ENCODE measurements around the gene RAET1E. TPM values are rescaled to one million over a fixed set of nuclear protein-coding genes. Genes with fewer than 3 reads are reported as not detected.

The RAET1E gene
- total and polyA plus RNA-seq, 12 donors, result 0.15 to 1.4 (median 0.41) TPM; not detected in 3

DNA sequence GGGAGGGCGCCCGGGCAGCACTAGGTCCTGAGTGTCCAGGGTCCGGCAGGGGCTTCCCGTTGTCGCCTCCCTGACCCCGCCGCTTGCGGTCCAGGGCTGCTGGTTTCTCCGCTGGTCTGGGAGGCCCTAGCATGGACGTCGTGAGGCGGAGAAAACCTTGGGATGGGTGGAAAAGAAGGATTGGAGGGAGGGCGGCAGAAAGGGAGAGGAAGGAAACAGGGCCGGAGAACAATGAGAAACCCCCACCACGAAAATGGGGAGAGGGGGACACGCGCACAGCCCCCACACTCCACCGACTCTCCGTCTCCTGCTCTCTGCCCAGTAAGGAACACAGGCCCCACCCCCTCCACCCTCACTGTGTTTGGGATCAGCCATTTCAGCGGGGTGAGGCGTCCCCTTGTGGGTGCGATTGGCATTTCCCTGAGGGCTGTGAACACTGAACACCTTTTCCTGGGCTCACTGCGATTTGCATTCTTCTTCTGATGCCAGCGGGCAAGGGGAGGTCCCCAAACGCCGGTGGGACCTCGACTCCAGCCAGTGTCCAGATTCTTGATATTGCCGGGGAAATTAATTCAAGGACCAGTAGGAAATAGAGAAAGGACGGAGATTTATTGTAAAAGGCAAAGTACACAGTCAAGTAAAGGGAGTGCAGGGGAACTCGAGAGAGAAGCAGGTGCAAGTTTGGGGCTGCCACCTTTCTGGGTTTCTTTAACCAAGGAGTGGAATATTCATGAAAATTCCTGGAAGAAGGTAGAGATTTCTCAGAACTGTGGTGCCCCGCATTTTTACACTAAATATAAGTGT lies 28.3 kb upstream of the RAET1E start:
- H3K27me3 ChIP-seq, result peaks cover 0 to 92% (median 28%) of the 10 kb centered on the region in 7 donors
- intact Hi-C loops (cut with DNase I), result loop anchor here in 9 of 10 donors (1.0 to 10.0 kb wide), 11 partner anchors 29 to 381 kb away; partner anchors contain the start of genes GINM1 (in 1 of the 9), LATS1 (in 1 of the 9) and PPIL4 (in 1 of the 9)
- H3K4me3 ChIP-seq, result peak overlapping the region; percentile 38 to 62 (median 60)
- ATAC-seq (peak; percentile 89 to 94 (median 92)), DNase-seq (peak; percentile 87 to 91)
- peak overlapping the region in 9 of 10 donors; percentile 27 to 67 (median 57) for H3K27ac ChIP-seq
- 3% methylated on average over 31 of the region's 31 CpGs for WGBS, 2 donors
- peaks cover 3 to 33% (median 23%) of the 10 kb centered on the region in 9 donors for H3K4me1 ChIP-seq
- H3K9me3 ChIP-seq, result no peaks in the 10 kb centered on the region
- H3K36me3 ChIP-seq, result no peaks in the 10 kb centered on the region
- TF ChIP-seq, protein P1, sequence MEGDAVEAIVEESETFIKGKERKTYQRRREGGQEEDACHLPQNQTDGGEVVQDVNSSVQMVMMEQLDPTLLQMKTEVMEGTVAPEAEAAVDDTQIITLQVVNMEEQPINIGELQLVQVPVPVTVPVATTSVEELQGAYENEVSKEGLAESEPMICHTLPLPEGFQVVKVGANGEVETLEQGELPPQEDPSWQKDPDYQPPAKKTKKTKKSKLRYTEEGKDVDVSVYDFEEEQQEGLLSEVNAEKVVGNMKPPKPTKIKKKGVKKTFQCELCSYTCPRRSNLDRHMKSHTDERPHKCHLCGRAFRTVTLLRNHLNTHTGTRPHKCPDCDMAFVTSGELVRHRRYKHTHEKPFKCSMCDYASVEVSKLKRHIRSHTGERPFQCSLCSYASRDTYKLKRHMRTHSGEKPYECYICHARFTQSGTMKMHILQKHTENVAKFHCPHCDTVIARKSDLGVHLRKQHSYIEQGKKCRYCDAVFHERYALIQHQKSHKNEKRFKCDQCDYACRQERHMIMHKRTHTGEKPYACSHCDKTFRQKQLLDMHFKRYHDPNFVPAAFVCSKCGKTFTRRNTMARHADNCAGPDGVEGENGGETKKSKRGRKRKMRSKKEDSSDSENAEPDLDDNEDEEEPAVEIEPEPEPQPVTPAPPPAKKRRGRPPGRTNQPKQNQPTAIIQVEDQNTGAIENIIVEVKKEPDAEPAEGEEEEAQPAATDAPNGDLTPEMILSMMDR (IDR thresholded peaks at IDR 0.05), result peak; percentile 81 to 93 (median 88)

DNA sequence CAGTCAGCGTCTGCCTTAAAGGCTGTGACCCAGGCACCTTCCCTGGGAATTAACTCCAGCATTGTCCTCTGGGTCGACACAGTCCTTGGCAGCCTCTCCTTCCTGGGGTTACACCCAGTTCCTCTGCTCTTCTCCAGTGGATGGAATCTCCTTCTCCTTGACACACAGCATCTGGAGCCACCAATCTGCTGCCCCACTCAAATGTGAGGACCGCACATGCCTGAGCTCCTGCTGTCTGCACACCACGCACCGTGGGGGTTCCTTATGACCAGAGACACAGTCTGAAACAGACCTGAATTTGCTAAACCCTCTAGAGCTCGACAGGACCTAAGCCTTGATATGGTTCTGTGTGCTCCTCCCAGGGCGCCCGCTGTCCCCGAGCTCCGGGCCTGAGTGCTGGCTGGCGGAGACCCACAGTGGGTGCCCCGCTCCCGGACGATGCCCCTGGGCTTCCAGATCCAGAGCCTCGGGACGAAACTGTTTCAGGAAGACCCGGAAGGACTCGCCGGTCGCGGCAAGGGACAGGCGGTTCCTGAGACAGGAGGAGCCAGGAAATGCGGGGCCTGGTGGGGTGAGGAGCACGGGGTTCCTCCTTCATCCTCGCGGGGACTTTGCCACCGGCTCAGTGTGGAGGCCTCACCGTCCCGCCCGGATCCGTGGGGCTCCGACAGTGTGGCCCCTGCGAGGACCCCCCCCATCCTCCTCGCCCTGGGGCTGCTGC lies 27.5 kb upstream of the RAET1E start:
- Histone ChIP-seq H3K4me1 (peaks cover 3 to 33% (median 23%) of the 10 kb centered on the region in 9 donors), H3K36me3 (no peaks in the 10 kb centered on the region), H3K9me3 (no peaks in the 10 kb centered on the region), H3K27ac (peak overlapping the region in 9 of 10 donors; percentile 27 to 67 (median 57)), H3K27me3 (peaks cover 0 to 85% (median 20%) of the 10 kb centered on the region in 7 donors), H3K4me3 (peak overlapping the region; percentile 38 to 62 (median 60))
- 9 to 11% methylated on average over 34 of the region's 34 CpGs for WGBS, 2 donors
- peak in 1 of 2 donors; percentile 49 for DNase-seq
- ATAC-seq, result peak; percentile 20 to 61 (median 40)
- TF ChIP-seq, protein P1 (IDR thresholded peaks at IDR 0.05), result no peak
- intact Hi-C loops (cut with DNase I), result loop anchor here in 8 of 10 donors (2.0 to 10.0 kb wide), 7 partner anchors 29 to 381 kb away; partner anchors contain the start of genes GINM1 (in 1 of the 8), LATS1 (in 1 of the 8) and PPIL4 (in 1 of the 8)

DNA sequence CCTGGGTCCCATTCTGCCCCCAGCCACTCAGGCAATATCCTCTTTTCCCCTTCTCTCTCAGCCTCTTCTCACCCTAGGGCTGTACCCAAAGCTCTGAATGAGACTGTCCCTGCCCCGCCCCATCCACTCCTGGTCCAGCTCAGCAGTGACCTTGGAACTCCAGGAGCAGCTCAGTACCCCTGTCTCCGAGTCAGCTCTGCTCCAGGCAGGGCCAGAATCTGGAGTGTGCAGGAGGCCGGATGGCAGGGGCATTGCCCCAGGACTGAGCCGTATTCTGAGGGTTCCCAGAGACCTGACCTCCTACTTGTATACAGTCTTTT lies 27.0 kb upstream of the RAET1E start:
- Histone ChIP-seq H3K4me1 (peaks cover 3 to 33% (median 23%) of the 10 kb centered on the region in 9 donors), H3K4me3 (peak overlapping the region in 2 of 10 donors; percentile 61 to 62)
- WGBS, 2 donors, result 81 to 87% methylated on average over 4 of the region's 4 CpGs

More for the DNA sequence above, 27.0 kb upstream of the RAET1E start:
- no peaks in the 10 kb centered on the region for H3K36me3 ChIP-seq
- peaks cover 0 to 80% (median 15%) of the 10 kb centered on the region in 7 donors for H3K27me3 ChIP-seq
- H3K27ac ChIP-seq, result peak overlapping the region in 4 of 10 donors; percentile 49 to 67 (median 62)
- no peak for DNase-seq
- no peaks in the 10 kb centered on the region for H3K9me3 ChIP-seq
- ATAC-seq, result no peak
- TF ChIP-seq, protein P1 (IDR thresholded peaks at IDR 0.05), result no peak
- intact Hi-C loops (cut with DNase I), result loop anchor here in 9 of 10 donors (2.0 to 10.0 kb wide), 7 partner anchors 28 to 380 kb away; partner anchors contain the start of genes GINM1 (in 1 of the 9), LATS1 (in 1 of the 9) and PPIL4 (in 1 of the 9)

Measured in heart right ventricle (tissue), 16 donors.